Measurements from ENCODE around the gene GCK.

GCK gene

GRCh38 chr7:44189286-44189992 is at the start of gene GCK:
GCK (minus strand) TSS chr7:44189439; CDS start chr7:44188953, 486 bp downstream.
- DNase-seq, result no peak

GRCh38 chr7:44238116-44238695 is 49.0 kb upstream of the GCK start:
- DNase-seq, result no peak

- DNase-seq, result no peak
Observed at GRCh38 chr7:44237696-44238095, 48.5 kb upstream of the GCK start.

DNA sequence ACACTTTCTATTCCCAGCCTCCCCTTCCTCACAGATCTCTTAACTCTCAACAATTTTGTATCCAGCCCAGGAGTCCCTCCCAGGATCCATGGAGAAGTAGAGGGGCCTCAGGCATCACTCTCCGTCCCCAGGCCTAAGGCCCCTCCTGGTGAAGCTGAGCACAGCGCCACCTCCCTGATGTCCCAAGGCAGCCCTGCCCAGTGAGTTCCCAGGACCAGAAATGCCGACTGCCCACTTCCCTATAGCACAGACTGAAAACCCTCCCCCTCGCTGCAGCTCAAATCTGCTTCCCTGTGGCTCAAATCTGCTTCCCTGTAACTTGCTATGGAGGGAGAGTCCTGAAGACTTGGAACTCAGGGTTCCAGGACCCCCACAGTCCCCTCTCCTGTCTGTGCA is 47.1 kb upstream of the GCK start:
- DNase-seq, result no peak

- no peak for DNase-seq
Observed at GRCh38 chr7:44235582-44236332, 46.5 kb upstream of the GCK start.

DNA sequence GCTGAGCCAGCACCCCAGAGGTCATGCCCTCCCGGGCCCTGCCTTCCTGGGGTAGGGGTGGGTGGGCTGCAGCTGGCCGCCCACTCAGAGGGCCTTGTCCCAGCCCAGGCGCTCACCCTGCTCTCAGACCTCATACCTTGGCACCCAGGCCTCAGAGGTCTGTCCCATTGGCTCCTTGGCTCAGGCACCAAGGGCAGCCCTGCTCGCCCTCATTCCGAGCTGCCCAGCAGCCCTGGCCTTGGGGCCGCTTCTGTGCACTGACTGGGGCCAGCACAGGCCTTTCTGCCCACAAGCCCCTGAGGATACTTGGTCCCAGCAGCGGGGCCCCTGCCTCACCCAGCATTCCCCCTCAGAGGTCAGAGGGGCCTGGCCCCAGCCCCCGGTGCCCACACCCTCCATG is 45.8 kb upstream of the GCK start:
- no peak for DNase-seq

DNA sequence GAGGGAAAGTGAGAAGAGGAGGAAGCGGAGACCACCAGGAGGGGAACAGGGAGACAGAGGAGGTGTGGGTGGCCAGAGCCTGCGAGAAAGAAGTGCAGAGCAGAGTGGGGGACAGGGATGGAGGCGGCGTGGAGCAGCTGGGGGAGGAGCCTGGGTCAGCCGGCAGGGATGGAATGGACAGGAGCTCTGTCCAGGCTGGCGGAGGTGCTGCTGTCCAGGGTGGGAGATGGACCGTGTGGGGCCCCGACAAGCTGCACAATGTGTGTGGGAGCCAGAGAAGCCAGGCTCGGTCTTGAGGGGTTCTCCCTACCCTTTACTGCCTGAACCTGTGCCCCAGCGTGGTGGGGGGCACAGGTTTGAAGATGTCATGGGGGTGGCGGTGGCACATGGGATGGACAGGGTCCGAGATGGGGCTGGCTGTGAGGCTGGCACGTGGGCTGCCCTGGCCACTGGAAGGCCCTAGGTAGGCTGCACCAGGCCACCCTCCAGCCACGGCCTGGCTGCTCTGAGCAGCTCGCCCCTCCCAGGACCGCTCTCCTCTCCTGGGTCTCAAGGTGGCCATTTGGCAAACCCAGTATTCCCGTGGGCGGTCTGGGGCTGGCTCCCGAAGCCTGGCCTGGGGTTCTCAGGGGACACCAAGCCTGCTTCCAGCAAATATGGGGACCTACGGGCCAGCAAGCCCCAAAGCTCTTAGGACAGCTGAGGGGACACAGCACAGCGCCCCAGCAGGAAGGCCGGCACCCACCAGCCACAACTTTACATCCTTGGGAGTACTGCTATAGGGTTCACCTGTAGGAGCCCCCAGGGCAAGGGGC is 43.9 kb upstream of the GCK start:
- DNase-seq, result no peak

DNA sequence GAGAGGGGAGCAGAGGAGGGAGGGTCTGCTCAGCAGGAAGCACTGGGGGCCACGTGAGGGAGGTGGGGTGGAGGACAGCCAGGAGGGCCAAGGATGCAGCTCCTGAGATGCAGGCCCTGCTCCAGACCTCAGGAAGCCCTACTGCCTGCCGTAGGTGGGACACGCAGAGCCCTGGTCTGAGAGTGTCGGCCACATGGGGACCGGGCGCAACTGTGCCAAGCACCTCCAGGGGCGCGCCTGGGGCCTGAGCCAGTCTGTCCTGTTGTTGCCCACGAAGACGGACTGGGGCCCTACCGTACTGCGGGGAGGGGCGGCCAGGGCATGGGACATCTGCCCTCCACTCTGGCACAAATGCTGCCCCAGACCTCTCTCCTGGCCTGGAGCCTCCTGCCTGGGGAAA is 43.2 kb upstream of the GCK start:
- no peak for DNase-seq

GRCh38 chr7:44231088-44231487 is 41.8 kb upstream of the GCK start:
- DNase-seq, result no peak

DNA sequence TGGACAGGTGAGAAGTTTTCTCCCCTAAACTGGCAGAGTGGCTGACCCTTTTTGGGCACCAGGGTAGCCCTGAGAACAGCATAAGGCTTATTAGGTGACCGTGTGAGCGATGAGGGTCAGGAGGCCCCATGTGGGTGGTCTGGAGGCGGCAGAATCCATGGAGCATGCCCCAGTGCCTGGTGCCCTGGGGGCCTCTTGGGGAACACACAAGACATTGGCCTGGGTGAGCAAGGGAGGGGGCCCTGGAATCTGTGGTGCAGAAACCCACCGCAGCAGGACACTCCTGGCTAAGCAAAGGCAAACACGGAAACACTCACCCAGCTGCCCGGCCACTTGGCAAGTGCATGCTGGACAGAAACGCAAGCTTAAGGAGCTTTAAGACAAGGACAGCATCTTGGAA is 41.0 kb upstream of the GCK start:
- DNase-seq, result no peak

DNA sequence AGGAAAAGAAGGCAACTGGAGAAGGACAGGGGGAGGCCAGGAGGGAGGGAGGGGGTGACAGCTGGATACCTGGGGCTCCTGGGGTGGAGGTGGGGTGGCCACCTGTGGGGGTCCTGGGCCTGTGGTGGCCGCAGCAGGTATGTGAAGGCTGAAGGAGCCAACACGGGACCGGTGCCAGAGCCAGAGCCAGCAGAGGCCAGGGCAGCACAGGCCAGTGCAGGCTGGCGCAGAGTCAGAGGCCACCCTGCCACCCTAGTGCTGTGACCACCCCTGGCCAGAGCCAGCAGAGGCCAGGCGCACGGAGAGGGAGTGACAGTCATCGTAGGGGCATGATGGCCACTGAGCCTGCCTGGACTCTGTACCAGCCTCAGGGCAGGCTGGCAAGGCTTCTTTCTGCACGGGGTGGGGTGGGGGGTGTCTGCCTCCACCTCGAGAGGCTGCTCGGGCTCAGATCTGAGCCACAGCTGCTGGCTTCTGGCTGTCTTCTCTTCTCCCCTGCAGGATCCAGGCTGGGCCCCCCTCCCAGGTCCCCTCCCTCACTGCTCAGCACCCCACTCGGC is 40.4 kb upstream of the GCK start:
- no peak for DNase-seq

- DNase-seq, result no peak
Observed at GRCh38 chr7:44228571-44229350, 39.5 kb upstream of the GCK start.

DNA sequence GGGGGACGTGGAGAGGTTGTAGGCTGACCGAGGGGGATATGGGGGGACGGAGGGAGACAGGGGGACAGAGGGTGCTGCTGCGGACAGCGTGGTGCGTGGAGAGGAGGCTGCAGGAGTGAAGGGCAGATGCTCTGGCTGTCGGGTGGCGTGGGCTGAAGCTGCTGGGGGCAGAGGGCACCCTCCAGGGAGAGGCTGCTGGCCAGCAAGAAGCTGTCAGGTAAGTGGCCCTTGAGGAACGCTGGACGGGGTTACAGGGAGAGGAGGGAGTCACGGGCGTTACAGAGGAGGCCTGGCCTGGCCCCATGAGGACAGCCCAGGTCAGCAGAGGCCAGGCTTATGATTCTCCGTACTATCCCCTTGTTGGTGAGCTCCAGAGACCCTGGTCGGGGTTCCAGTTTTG is 38.7 kb upstream of the GCK start:
- DNase-seq, result no peak

DNA sequence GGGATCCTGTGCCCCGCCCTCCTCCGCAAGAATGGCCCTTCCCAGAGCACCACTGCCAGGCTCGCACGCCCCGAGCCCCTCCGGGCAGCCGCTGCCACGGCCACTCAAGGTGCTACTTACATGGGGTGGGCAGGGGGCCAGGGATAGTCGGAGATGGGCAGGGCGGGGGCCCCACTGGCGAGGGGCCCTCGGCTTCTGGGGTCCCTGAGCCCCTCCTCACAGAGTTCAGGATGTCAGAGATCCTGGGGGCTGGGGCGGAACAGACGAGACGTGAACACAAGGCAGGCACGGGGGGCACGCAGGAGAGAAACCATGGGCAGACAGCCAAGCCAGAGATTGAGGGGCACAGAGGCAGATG is 37.1 kb upstream of the GCK start:
- DNase-seq, result no peak

GRCh38 chr7:44225566-44226395 is 36.5 kb upstream of the GCK start:
- no peak for DNase-seq

GRCh38 chr7:44224974-44225565 is 35.8 kb upstream of the GCK start:
- DNase-seq, result no peak

GRCh38 chr7:44224080-44224973 is 35.1 kb upstream of the GCK start:
- no peak for DNase-seq

GRCh38 chr7:44223362-44224079 is 34.3 kb upstream of the GCK start:
- DNase-seq, result no peak

GRCh38 chr7:44222776-44223261 is 33.6 kb upstream of the GCK start:
- DNase-seq, result no peak

Data from activated CD4-positive, alpha-beta T cell treated with anti-CD3 and anti-CD28 coated beads, Interleukin-2, amount 50 U/mL, for 1 hour (primary cell).